ENCODE data around the gene AQR.

The AQR gene

DNA sequence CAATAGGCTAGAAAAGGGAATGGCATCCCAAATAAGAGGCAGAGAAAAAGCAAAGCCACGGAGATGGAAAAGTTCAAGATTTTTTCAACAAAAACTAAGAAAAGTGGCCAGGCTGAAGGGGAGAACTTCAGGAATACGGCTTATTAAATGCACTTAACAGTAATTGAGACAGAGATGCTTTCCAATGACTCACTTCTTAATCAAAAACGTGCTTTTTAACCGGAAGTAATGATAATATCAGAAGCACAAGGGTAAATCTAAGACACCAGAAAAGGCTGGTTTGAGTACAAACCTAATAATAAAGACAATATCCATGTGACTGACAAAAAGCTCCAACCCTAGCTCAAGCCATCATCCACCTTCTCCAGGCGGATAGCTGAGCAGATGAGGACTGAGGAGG lies 149.4 kb downstream of the AQR start:
- Histone ChIP-seq H3K9me3 (ENCODE audit: insufficient read depth, low read depth, low read length) (peaks cover 2% of the 10 kb centered on the region), H2BK5ac (ENCODE audit: low read depth, low read length, poor library complexity) (no peak overlapping the region), H3K79me1 (ENCODE audit: low read length) (no peaks in the 10 kb centered on the region), H2BK120ac (ENCODE audit: insufficient read depth, low read length, poor library complexity) (no peak overlapping the region), H3K4ac (ENCODE audit: low read depth, low read length) (no peak overlapping the region), H3K36me3 (ENCODE audit: control insufficient read depth in 1 of 2, insufficient read depth in 2 of 2, low read length in 2 of 2) (no peaks in the 10 kb centered on the region), H2AK5ac (ENCODE audit: low read length) (no peak overlapping the region), H3K4me1 (ENCODE audit: control insufficient read depth in 1 of 2, insufficient read depth in 2 of 2, low read length in 2 of 2) (peaks cover 0 to 2% of the 10 kb centered on the region in 2 experiments), H2BK12ac (ENCODE audit: low read length) (no peak overlapping the region), H3K18ac (ENCODE audit: low read length) (no peak overlapping the region), H4K12ac (ENCODE audit: low read depth, low read length) (no peak overlapping the region), H3K9ac (ENCODE audit: low read length) (no peak overlapping the region), H3K14ac (ENCODE audit: low read length) (no peak overlapping the region), H4K91ac (ENCODE audit: low read depth, low read length) (no peak overlapping the region), H4K8ac (ENCODE audit: low read depth, low read length) (no peak overlapping the region), H3K27me3 (ENCODE audit: insufficient read depth, low read length) (no peaks in the 10 kb centered on the region), H2AFZ (ENCODE audit: insufficient read depth, low read length, poor library complexity) (no peak overlapping the region), H3K27ac (ENCODE audit: low read depth, low read length) (no peak overlapping the region), H3K23ac (ENCODE audit: low read length) (no peak overlapping the region), H3K4me2 (ENCODE audit: low read length) (no peak overlapping the region), H3K4me3 (ENCODE audit: low read depth, low read length) (no peak overlapping the region), H3K79me2 (ENCODE audit: control insufficient read depth, insufficient read depth, low read length, poor library complexity) (no peaks in the 10 kb centered on the region)
- WGBS (ENCODE audit: extremely low coverage, insufficient coverage, insufficient read length) = no CpG with 5 or more reads among the region's 5 CpGs
- DNase-seq = no peak

DNA sequence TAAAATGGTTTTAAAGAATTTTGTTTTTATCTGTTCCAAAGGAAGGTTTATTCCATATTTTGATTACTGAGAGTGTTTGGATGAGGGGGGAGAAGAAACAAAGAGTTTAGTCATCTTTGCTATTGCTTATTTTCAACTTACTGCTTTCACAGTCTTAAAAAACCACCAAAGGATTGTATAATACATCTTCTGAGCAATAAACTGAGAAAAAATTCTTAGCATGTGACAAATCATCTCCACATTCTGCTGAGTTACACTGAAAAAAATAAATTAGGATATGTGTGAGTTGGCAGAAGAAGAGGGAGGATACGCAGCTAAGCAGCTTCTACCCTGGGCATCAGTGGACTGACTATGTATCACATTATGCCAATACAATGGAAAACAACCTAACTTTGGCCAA lies 151.0 kb downstream of the AQR start:
- Histone ChIP-seq H3K23ac (ENCODE audit: low read length) (no peak overlapping the region), H4K8ac (ENCODE audit: low read depth, low read length) (no peak overlapping the region), H3K4me1 (ENCODE audit: control insufficient read depth in 1 of 2, insufficient read depth in 2 of 2, low read length in 2 of 2) (peaks cover 4 to 6% of the 10 kb centered on the region in 2 experiments), H3K4me2 (ENCODE audit: low read length) (no peak overlapping the region), H3K4me3 (ENCODE audit: low read depth, low read length) (no peak overlapping the region), H4K91ac (ENCODE audit: low read depth, low read length) (no peak overlapping the region), H3K9ac (ENCODE audit: low read length) (no peak overlapping the region), H3K36me3 (ENCODE audit: control insufficient read depth in 1 of 2, insufficient read depth in 2 of 2, low read length in 2 of 2) (no peaks in the 10 kb centered on the region), H2BK12ac (ENCODE audit: low read length) (no peak overlapping the region), H3K18ac (ENCODE audit: low read length) (no peak overlapping the region), H3K14ac (ENCODE audit: low read length) (no peak overlapping the region), H3K79me1 (ENCODE audit: low read length) (peaks cover 5% of the 10 kb centered on the region), H3K27me3 (ENCODE audit: insufficient read depth, low read length) (no peaks in the 10 kb centered on the region), H3K9me3 (ENCODE audit: insufficient read depth, low read depth, low read length) (no peaks in the 10 kb centered on the region), H3K79me2 (ENCODE audit: control insufficient read depth, insufficient read depth, low read length, poor library complexity) (peaks cover 4% of the 10 kb centered on the region), H2AK5ac (ENCODE audit: low read length) (no peak overlapping the region), H3K27ac (ENCODE audit: low read depth, low read length) (no peak overlapping the region), H2BK120ac (ENCODE audit: insufficient read depth, low read length, poor library complexity) (no peak overlapping the region), H4K12ac (ENCODE audit: low read depth, low read length) (no peak overlapping the region), H2AFZ (ENCODE audit: insufficient read depth, low read length, poor library complexity) (no peak overlapping the region), H3K4ac (ENCODE audit: low read depth, low read length) (no peak overlapping the region), H2BK5ac (ENCODE audit: low read depth, low read length, poor library complexity) (no peak overlapping the region)
- no peak for DNase-seq
- no CpG with 5 or more reads among the region's 1 CpG for WGBS (ENCODE audit: extremely low coverage, insufficient coverage, insufficient read length)

DNA sequence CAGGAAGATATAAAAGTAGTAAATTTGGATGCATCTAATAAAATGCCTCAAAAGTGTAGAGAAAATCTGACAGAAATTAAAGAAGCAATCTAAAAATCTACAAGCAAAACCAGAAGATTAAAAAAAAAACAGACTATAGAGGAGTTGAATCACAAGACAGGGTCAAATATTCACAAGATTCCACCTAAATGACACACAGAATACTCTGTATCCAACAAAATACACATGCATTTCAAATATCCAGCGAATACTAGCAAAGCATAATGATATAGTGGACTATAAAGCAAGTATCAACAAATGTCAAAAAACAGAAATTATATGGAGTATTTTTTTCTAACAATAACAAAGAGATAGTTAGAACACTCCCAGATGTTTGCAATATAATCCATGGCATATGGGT lies 153.7 kb downstream of the AQR start:
- Histone ChIP-seq H3K4me1 (ENCODE audit: control insufficient read depth in 1 of 2, insufficient read depth in 2 of 2, low read length in 2 of 2) (peaks cover 14% of the 10 kb centered on the region in 2 experiments), H3K9ac (ENCODE audit: low read length) (no peak overlapping the region), H2BK120ac (ENCODE audit: insufficient read depth, low read length, poor library complexity) (no peak overlapping the region), H3K4ac (ENCODE audit: low read depth, low read length) (no peak overlapping the region), H3K4me2 (ENCODE audit: low read length) (no peak overlapping the region), H3K4me3 (ENCODE audit: low read depth, low read length) (no peak overlapping the region), H3K36me3 (ENCODE audit: control insufficient read depth in 1 of 2, insufficient read depth in 2 of 2, low read length in 2 of 2) (no peaks in the 10 kb centered on the region), H3K27me3 (ENCODE audit: insufficient read depth, low read length) (no peaks in the 10 kb centered on the region), H3K14ac (ENCODE audit: low read length) (no peak overlapping the region), H4K91ac (ENCODE audit: low read depth, low read length) (no peak overlapping the region), H2AK5ac (ENCODE audit: low read length) (no peak overlapping the region), H3K79me1 (ENCODE audit: low read length) (peaks cover 23% of the 10 kb centered on the region), H3K79me2 (ENCODE audit: control insufficient read depth, insufficient read depth, low read length, poor library complexity) (peaks cover 5% of the 10 kb centered on the region), H2AFZ (ENCODE audit: insufficient read depth, low read length, poor library complexity) (no peak overlapping the region), H2BK5ac (ENCODE audit: low read depth, low read length, poor library complexity) (no peak overlapping the region), H4K8ac (ENCODE audit: low read depth, low read length) (no peak overlapping the region), H3K9me3 (ENCODE audit: insufficient read depth, low read depth, low read length) (no peaks in the 10 kb centered on the region), H3K27ac (ENCODE audit: low read depth, low read length) (no peak overlapping the region), H2BK12ac (ENCODE audit: low read length) (no peak overlapping the region), H3K18ac (ENCODE audit: low read length) (no peak overlapping the region), H4K12ac (ENCODE audit: low read depth, low read length) (no peak overlapping the region), H3K23ac (ENCODE audit: low read length) (no peak overlapping the region)
- no peak for DNase-seq
- WGBS (ENCODE audit: extremely low coverage, insufficient coverage, insufficient read length) = no CpG with 5 or more reads among the region's 1 CpG

DNA sequence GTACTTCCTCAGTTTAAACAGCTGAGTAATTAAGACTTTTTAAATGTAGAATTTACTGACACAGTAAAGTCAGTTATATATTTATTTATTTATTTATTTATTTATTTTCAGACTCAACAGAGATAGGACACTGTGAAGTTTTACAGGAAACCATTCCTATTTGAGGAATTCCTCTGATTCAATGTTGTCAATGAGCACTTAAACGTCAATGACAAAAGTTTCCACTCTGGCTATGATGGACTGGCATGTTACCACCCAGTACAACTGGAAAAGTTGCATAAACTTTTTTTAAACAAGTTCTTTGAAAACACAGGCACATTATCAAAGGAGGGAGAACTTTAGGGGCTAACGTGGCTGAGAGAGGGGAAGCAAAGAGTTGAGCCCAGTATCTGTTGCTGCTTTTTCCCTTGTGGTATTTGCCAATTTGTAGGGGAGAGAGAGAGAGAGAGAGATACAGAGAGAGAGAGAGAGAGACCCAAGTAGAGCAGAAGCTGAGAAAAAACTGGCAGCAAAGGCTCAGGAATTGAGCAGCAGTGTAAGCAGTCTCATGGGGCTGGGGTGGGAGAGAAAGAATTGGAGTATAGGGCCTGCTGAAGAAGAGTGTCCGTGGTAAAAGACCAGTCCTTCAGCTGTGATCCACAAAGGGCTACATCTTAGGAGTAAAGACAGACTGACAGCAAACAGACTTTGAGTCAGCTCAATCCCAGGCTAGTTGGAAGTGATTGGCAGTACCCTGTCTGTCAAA lies 155.9 kb downstream of the AQR start:
- peaks cover 34% of the 10 kb centered on the region for H3K79me1 ChIP-seq (ENCODE audit: low read length)
- no CpG with 5 or more reads among the region's 3 CpGs for WGBS (ENCODE audit: extremely low coverage, insufficient coverage, insufficient read length)

More for the DNA sequence above, 155.9 kb downstream of the AQR start:
- Histone ChIP-seq H3K27me3 (ENCODE audit: insufficient read depth, low read length) (no peaks in the 10 kb centered on the region), H2AK5ac (ENCODE audit: low read length) (peak overlapping the region; percentile 53), H3K79me2 (ENCODE audit: control insufficient read depth, insufficient read depth, low read length, poor library complexity) (peaks cover 6% of the 10 kb centered on the region), H3K9me3 (ENCODE audit: insufficient read depth, low read depth, low read length) (no peaks in the 10 kb centered on the region), H3K9ac (ENCODE audit: low read length) (peak overlapping the region; percentile 28), H4K8ac (ENCODE audit: low read depth, low read length) (peak overlapping the region; percentile 72), H3K23ac (ENCODE audit: low read length) (no peak overlapping the region), H3K14ac (ENCODE audit: low read length) (peak overlapping the region; percentile 88), H2BK120ac (ENCODE audit: insufficient read depth, low read length, poor library complexity) (peak overlapping the region; percentile 97), H3K4me3 (ENCODE audit: low read depth, low read length) (no peak overlapping the region), H3K4me2 (ENCODE audit: low read length) (peak overlapping the region; percentile 15), H4K91ac (ENCODE audit: low read depth, low read length) (peak overlapping the region; percentile 93), H2BK5ac (ENCODE audit: low read depth, low read length, poor library complexity) (peak overlapping the region; percentile 99), H3K36me3 (ENCODE audit: control insufficient read depth in 1 of 2, insufficient read depth in 2 of 2, low read length in 2 of 2) (no peaks in the 10 kb centered on the region), H2AFZ (ENCODE audit: insufficient read depth, low read length, poor library complexity) (peak overlapping the region; percentile 67), H2BK12ac (ENCODE audit: low read length) (peak overlapping the region; percentile 51), H3K18ac (ENCODE audit: low read length) (peak overlapping the region; percentile 56), H3K4me1 (ENCODE audit: control insufficient read depth in 1 of 2, insufficient read depth in 2 of 2, low read length in 2 of 2) (peaks cover 16% of the 10 kb centered on the region in 2 experiments), H4K12ac (ENCODE audit: low read depth, low read length) (no peak overlapping the region), H3K27ac (ENCODE audit: low read depth, low read length) (peak overlapping the region; percentile 98), H3K4ac (ENCODE audit: low read depth, low read length) (peak overlapping the region; percentile 68)
- peak in 1 of 2 donors; percentile 47 for DNase-seq

All from trophoblast cell (in vitro differentiated cells and primary cell).